Left renal pelvis (tissue), 4 donors: ENCODE results near the gene SUGCT. TPM values are rescaled to one million over a fixed set of nuclear protein-coding genes. Genes with fewer than 3 reads are reported as not detected.
"Not testable (repeated sequence)": the region's sequence is repeated elsewhere in the genome, so short reads cannot be mapped to it uniquely, and the experiment has no call there.

Experiments used
- DNase-seq, 4 donors: peaks; one replicate each; pipeline ENCODE4 v3.0.0-alpha.2; 2013; ENCODE audit warnings: low read depth in 4 of 4, low spot score in 3 of 4
- polyA plus RNA-seq, 4 donors: library from polyadenylated mRNA; unstranded; fragments of 120-200 nt; gene quantifications; one replicate each; pipeline ENCODE4 v1.2.1, GENCODE V29; 2013; ENCODE audit not compliant: insufficient read length in 4 of 4

Gene SUGCT
- polyA plus RNA-seq, 4 donors = 2.2 to 15.5 (median 9.7) TPM

- DNase-seq = no peak
Measured at GRCh38 chr7:40197527-40197926, 62.7 kb downstream of the SUGCT start.

- DNase-seq = no peak
Measured at GRCh38 chr7:40199076-40199802, 64.4 kb downstream of the SUGCT start.

GRCh38 chr7:40200791-40201190 lies 66.0 kb downstream of the SUGCT start:
- no peak for DNase-seq

GRCh38 chr7:40202851-40203250 lies 68.0 kb downstream of the SUGCT start:
- no peak for DNase-seq

DNA sequence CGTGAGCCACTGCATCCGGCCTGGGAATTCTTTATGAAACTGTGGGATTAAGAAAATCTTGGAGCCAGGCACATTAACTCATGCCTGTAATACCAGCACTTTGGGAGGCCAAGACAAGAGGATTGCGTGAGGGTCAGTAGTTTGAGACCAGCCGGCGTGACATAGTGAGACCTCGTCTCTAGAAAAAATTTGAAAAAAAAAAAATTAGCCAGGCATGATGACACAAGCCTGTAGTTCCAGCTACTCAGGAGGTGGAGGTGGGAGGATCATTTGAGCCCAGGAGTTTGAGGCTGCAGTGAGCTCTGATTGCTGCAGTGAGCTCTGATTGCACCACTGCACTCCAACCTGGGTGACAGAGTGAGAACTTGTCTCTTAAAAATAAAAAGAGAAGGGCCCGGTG lies 69.8 kb downstream of the SUGCT start:
- no peak for DNase-seq

DNA sequence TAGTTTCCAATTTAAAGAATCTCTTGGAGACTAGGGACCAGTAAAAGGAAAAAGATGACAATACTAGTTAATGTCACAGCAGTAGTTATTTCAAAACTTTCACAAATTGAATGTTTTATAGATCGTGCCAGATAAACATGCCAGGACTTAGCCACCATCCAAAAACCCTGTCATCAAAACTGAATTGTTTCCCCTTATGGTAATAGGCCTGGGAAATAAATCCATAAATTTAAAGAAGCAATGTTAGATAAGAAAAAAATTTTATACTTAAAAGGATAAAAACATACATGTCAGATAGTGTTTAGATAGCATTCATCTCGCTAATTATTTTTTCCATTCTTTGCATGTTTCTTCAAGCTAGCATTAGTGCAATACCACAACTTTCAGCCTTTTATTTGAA lies 71.2 kb downstream of the SUGCT start:
- DNase-seq = no peak

GRCh38 chr7:40211276-40212003 lies 76.6 kb downstream of the SUGCT start:
- peak in 2 of 4 donors; percentile 16 for DNase-seq

DNA sequence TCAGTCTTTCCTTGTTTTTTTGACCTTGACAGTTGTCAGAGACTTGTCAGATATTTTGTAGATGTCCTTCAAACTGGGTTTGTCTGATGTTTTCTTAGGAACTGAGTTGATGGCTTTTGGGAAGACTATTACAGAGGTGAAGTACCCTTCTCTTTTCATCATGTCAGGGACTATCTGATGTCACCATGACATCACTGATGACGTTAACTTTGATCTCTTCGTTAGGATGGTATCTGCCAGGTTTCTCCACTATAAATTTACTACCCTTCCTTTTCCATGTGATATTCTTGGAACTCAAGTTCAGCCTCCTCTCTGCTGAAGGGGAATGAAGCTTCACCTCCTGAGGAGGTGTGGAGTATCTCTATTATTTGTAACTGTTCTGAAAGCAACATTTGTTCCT lies 78.5 kb downstream of the SUGCT start:
- DNase-seq = no peak

DNA sequence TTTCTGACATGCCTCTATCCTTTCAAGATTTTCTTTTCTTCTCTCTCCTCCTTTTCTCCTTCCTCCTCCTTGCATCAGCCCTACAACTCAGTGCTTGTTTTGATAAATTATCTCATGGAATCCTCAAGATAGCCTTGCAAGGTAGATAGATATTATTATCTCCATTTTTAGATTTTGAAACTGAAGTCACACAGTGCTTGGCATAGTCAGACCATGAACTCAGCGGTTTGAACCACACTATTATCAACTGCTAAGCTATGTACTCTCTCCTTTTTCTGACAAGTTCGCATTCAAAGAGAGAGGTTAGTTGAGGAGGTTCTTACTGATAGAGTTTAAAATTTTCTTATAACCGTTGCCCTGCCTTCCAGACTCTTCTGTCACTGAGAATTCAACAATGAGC lies 79.1 kb downstream of the SUGCT start:
- no peak for DNase-seq

DNA sequence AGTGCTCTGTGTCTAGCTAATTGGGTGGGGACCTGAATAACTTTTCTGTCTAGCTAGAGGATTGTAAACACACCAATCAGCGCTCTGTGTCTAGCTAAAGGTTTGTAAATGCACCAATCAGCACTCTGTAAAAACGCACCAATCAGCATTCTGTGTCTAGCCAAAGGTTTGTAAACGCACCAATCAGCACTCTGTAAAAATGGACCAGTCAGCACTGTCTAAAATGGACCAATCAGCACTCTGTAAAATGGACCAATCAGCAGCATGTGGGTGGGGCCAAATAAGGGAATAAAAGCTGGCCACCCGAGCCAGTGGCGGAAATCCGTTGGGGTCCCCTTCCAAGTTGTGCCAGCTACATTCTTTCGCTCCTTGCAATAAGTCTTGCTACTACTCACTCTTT lies 83.8 kb downstream of the SUGCT start:
- not testable (repeated sequence) for DNase-seq

- no peak for DNase-seq
Measured at GRCh38 chr7:40219917-40220316, 85.1 kb downstream of the SUGCT start.

- no peak for DNase-seq
Measured at GRCh38 chr7:40220421-40220911, 85.7 kb downstream of the SUGCT start.

GRCh38 chr7:40221836-40222235 lies 87.0 kb downstream of the SUGCT start:
- DNase-seq = no peak

DNA sequence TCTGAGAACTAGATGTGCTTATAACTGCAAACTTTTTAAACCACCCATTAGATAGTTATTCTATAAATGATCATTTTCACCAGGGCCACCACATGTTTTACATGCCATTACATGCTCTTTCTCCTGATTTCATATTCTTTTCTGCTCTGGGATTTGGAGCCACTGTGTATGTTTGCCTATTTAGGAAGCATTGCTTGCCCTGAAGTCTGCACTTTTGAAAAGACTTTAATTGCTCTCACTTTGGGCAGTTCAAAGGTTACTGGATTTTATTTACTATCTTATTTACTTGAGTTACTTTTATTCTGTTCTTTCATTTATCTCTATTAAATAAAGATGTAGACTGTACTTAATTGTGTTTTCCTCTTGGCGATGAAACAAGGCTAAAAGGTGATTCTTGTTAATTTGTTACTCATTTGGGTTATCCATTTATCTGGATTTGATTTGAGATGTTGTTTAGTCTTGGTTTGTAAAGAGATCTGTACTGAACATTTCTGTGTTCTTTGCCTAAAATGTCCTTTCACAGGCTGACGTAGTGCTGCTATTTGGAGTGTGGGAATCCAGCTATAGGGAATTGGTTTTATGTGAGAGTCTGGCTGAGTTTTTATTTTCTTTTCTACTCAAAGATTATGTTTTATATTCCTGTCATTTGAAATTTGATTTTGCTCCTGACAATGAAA lies 88.8 kb downstream of the SUGCT start:
- DNase-seq = no peak

- DNase-seq = no peak
Measured at GRCh38 chr7:40230101-40230500, 95.3 kb downstream of the SUGCT start.

- no peak for DNase-seq
Measured at GRCh38 chr7:40231796-40232195, 97.0 kb downstream of the SUGCT start.

DNA sequence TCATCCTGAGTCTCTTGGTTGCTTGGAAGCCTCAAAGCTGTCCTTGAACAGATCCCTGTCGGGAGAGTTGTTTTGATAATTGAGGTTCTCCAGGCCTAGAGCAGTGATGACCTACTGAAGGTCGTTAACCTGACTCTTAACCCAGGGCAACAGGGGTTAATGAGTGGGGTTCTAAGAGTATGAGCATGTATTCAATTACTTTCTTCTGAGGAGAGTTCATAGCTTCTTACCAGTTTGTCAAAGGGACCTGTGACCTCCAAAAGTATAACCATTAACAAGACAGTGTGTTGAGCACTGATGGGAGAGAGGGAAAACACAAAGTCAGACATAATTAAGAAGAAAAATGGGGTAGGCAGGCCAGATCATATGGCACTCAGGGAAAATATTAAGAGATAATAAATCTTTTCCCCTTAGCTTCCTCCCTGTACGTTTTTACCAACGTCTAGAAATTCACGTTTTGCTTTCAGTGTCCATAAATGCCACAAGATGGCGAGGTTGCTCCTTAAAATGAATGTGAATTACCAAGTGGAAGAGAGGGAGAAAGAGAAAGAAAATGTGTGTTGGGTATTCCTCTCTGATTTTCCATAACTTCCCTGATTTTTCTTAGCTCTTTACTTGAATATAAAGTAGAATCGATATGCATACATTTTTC lies 97.6 kb downstream of the SUGCT start:
- DNase-seq = peak in 3 of 4 donors; percentile 44 to 51 (median 48)

DNA sequence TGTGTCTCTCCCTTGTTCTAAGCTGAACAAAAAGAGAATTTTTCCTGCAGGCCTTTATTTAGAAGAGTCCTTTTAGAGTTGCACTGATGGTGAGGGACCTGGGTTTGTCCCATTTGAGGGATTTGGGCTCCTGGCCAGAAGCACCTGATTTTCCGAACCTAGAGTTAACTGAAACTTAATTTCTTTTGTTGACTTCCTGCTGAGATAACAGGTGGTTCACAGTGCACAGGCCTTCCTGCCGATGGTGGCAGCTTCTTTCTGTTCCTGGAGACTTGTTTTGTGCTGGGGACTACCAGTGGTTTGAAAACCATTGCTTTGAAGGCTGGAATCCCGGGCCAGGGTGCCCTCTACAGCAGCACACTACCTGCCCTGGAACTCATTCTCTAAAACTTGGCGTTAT lies 99.2 kb downstream of the SUGCT start:
- DNase-seq = no peak

DNA sequence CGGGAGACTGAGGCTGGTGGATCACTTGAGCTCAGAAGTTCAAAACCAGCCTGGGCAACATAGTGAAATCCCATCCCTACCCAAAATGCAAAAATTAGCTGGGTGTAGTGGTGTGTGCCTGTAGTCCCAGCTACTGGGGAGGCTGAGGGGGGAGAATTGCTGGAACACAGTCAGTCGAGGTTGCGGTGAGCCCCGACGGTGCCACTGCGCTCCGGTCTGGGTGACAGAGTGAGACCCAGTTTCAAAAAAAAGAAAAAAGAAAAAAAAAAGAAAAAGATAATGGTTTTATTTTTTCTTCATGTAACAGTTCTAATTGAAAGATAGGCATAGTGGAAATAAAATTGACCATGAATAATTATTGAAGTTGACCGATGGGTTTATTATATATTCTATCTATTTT lies 99.9 kb downstream of the SUGCT start:
- DNase-seq = no peak

DNA sequence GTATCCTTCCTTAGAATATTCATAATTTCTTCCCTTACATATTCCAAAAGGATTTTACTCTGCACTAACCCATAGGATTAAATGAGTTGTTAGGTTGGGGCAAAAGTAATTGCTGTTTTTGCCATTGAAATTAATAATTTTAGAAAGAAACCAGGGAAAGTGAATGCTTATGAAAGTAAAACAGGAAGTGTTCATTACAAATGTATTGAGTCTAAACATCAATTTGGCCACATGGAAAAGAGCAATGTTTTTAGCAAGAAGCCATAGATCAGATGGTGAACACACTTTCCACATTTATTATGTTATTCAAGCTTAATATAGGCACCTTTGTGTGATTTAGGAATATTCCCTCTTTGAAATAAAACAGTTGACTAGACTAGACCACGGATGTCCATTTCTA lies 102.9 kb downstream of the SUGCT start:
- DNase-seq = no peak

GRCh38 chr7:40239755-40240303 lies 105.0 kb downstream of the SUGCT start:
- DNase-seq = no peak
